K562 (cell line): ENCODE results near the gene ITGA11. TPM values are rescaled to one million over a fixed set of nuclear protein-coding genes. Genes with fewer than 3 reads are reported as not detected.

Source experiments
- ATAC-seq: fragments of 200-7000 bp; cut with Tn5 transposase; 3 replicates; pipeline ENCODE4 v1.9.1; 2020; ENCODE audit warnings: moderate library complexity
- BruUV-seq: library from RNA; stranded (reverse); fragments of 400-500 nt; replicated peaks from 2 replicates; lab custom pipeline; 2021; lab: Mats Ljungman, UMichigan
- CTCF ChIA-PET: fragments of 300-600 bp; formaldehyde crosslinking; extraction: SDS; loops from one replicate; lab custom pipeline; 2021; ENCODE audit warnings: low intra/inter-chr PET ratio; lab: Yijun Ruan, JAX
- POLR2A ChIA-PET: fragments of 300-600, 350-650 bp; sonication (Branson Sonifier 250); formaldehyde crosslinking; extraction: SDS; loops from one replicate; lab custom pipeline; 2021; ENCODE audit warnings: antibody characterized with exemption, inconsistent platforms; lab: Yijun Ruan, JAX
- DNase-seq, 4 experiments: peaks; one replicate each; pipeline versions ENCODE4 v3.0.0 to v3.0.0-alpha.2; 2011 to 2018; ENCODE audit warnings: low spot score in 3 of 4, mixed read lengths in 3 of 4; ENCODE audit errors: extremely low read depth in 1 of 4
- FAIRE-seq: peaks from 2 replicates; lab custom pipeline; 2011; peaks lifted over from hg19 to GRCh38; lab: Jason Lieb, UNC
- H2AFZ ChIP-seq: 2 replicates; pipeline ENCODE4 v1.6.0; 2011; ENCODE audit warnings: low read depth, low read length, control low read depth, inconsistent platforms
- H3K27ac ChIP-seq: fragments of 200-600 bp; 3 replicates; pipeline ENCODE4 v1.8.0; 2011; ENCODE audit warnings: low read depth, mild to moderate bottlenecking, control low read depth, inconsistent platforms, low read length, moderate library complexity, mixed read lengths; ENCODE audit errors: extremely low read depth
- H3K27me3 ChIP-seq, 2 experiments: fragments of 300-600 bp in 1 of 2; 2 replicates in 1 of 2; 3 replicates in 1 of 2; pipeline versions ENCODE4 v1.6.0 to v1.8.0; 2011; ENCODE audit warnings: inconsistent platforms in 2 of 2, low read length in 2 of 2, mild to moderate bottlenecking in 1 of 2, mixed read lengths in 1 of 2, moderate library complexity in 1 of 2; ENCODE audit not compliant: control insufficient read depth in 2 of 2, insufficient read depth in 2 of 2
- H3K36me3 ChIP-seq: fragments of 300-600 bp; 3 replicates; pipeline ENCODE4 v1.8.0; 2011; ENCODE audit warnings: mild to moderate bottlenecking, low read length, inconsistent platforms; ENCODE audit not compliant: control insufficient read depth, insufficient read depth
- H3K4me1 ChIP-seq, 2 experiments: fragments of 200-600 bp in 1 of 2; replicated peaks in 1 of 2; 2 replicates in 1 of 2; 3 replicates in 1 of 2; pipeline versions ENCODE4 v1.5.1 to v1.8.0; 2011; ENCODE audit warnings: inconsistent platforms in 2 of 2, low read length in 2 of 2, mild to moderate bottlenecking in 1 of 2, mixed read lengths in 1 of 2, moderate library complexity in 1 of 2; ENCODE audit not compliant: control insufficient read depth in 2 of 2, insufficient read depth in 2 of 2
- H3K4me2 ChIP-seq: 2 replicates; pipeline ENCODE4 v1.6.1; 2011; ENCODE audit warnings: low read length, control low read depth, inconsistent platforms, mixed read lengths; ENCODE audit not compliant: insufficient read depth
- H3K4me3 ChIP-seq: fragments of 200-600 bp; sonication (generic), shearing (Covaris generic); 2 replicates; pipeline ENCODE4 v1.5.1; 2016; ENCODE audit warnings: control low read depth, inconsistent platforms
- H3K79me2 ChIP-seq: fragments of 200-600 bp; 3 replicates; pipeline ENCODE4 v1.8.0; 2011; ENCODE audit warnings: low read length, inconsistent platforms; ENCODE audit not compliant: control insufficient read depth, insufficient read depth
- H3K9ac ChIP-seq, 2 experiments: 2 replicates each; pipeline versions ENCODE4 v1.6.0 to v1.6.1; 2011; ENCODE audit warnings: low read depth in 2 of 2, low read length in 2 of 2, control low read depth in 1 of 2, inconsistent platforms in 1 of 2, mild to moderate bottlenecking in 1 of 2, mixed read lengths in 1 of 2; ENCODE audit not compliant: insufficient read depth in 1 of 2
- H3K9me1 ChIP-seq: one replicate; pipeline ENCODE4 v1.6.0; 2011; ENCODE audit warnings: inconsistent platforms, mild to moderate bottlenecking, low read length, moderate library complexity; ENCODE audit not compliant: control insufficient read depth, insufficient read depth
- H3K9me3 ChIP-seq: replicated peaks from 2 replicates; pipeline ENCODE4 v1.5.1; 2011; ENCODE audit warnings: low read depth, low read length, inconsistent platforms; ENCODE audit not compliant: control insufficient read depth, insufficient read depth
- H4K20me1 ChIP-seq: replicated peaks from 2 replicates; pipeline ENCODE4 v1.6.1; 2011; ENCODE audit warnings: low read length, inconsistent platforms, mixed read lengths; ENCODE audit not compliant: control insufficient read depth, insufficient read depth
- FOXK2 ChIP-seq, 2 experiments: fragments of 450-650 bp; IDR thresholded peaks in 1 of 2; conservative IDR thresholded peaks in 1 of 2; 2 replicates each; pipeline ENCODE4 v1.6.1; 2016; ENCODE audit warnings: low read depth in 2 of 2, mild to moderate bottlenecking in 1 of 2
- SMARCE1 ChIP-seq: fragments of 450-650 bp; IDR thresholded peaks from 2 replicates; pipeline ENCODE4 v1.7.1; 2016; ENCODE audit warnings: mild to moderate bottlenecking
- ZNF146 ChIP-seq: IDR thresholded peaks from one replicate; pipeline ENCODE4 v1.6.1; 2018; ENCODE audit warnings: missing compliant biosample characterization; ENCODE audit not compliant: unreplicated experiment
- ZNF311 ChIP-seq: fragments of 250-450 bp; sonication (Bioruptor Pico); IDR thresholded peaks from 2 replicates; pipeline ENCODE4 v1.4.0; 2020; ENCODE audit warnings: mild to moderate bottlenecking, moderate library complexity
- WGBS: fragments of 100-300 bp; shearing (Covaris generic); methylation state at CpG from one replicate; pipeline ENCODE4 v1.1.6; 2016; ENCODE audit warnings: low coverage, mixed read lengths; ENCODE audit not compliant: insufficient coverage; ENCODE audit errors: missing lambda C conversion rate; 5-methylcytosine and 5-hydroxymethylcytosine counted together
- in situ Hi-C: fragments of 300-500 bp; cut with MboI; formaldehyde crosslinking; loops from 4 replicates; pipeline ENCODE4 v1.15.0; 2018; ENCODE audit warnings: inconsistent platforms, mixed read lengths
- intact Hi-C: fragments of 100-400 bp; cut with micrococcal nuclease; formaldehyde crosslinking; loops from 2 replicates; pipeline ENCODE4 v1.14.2; 2022
- polyA plus RNA-seq, 8 experiments: library from polyadenylated mRNA; depleted of rRNA in 4 of 8; stranded (reverse) in 5 of 8; unstranded in 3 of 8; fragments of >200 nt; fragmentation: Nextera tagmentation in 2 of 8; fragmentation: Illumina TruSeq in 1 of 8; extraction: Ambion mirVana in 2 of 8; extraction: Trizol in 1 of 8; gene quantifications; 2 replicates each; pipeline versions ENCODE4 v1.2.1 to v1.2.3, GENCODE V29; 2011 to 2014; ENCODE audit warnings: inconsistent platforms in 1 of 8, missing spikeins in 1 of 8
- total RNA-seq, 7 experiments: library from RNA; depleted of rRNA in 6 of 7; stranded (reverse); fragments of >200 nt in 6 of 7; fragmentation: Illumina TruSeq in 2 of 7; extraction: Trizol in 2 of 7; gene quantifications; 2 replicates each; pipeline versions ENCODE4 v1.2.1 to v1.2.3, GENCODE V29; 2011 to 2021; ENCODE audit warnings: low replicate concordance in 1 of 7
- TF ChIP-seq, protein P1 (sequence below): fragments of 450-650 bp; IDR thresholded peaks from 2 replicates; pipeline ENCODE4 v1.6.1; 2016; ENCODE audit warnings: borderline replicate concordance
- TF ChIP-seq, protein P2 (sequence below): fragments of 200-600 bp; sonication (generic); IDR thresholded peaks from one replicate; pipeline ENCODE4 v1.6.1; 2012; ENCODE audit warnings: mild to moderate bottlenecking, low read depth, low read length, inconsistent platforms

Gene ITGA11
- total and polyA plus RNA-seq, 9 of the 15 experiments (the other 6 are each of a cell fraction or from before 2014, with no cell fraction given), result 0.01 TPM; not detected in 8

DNA sequence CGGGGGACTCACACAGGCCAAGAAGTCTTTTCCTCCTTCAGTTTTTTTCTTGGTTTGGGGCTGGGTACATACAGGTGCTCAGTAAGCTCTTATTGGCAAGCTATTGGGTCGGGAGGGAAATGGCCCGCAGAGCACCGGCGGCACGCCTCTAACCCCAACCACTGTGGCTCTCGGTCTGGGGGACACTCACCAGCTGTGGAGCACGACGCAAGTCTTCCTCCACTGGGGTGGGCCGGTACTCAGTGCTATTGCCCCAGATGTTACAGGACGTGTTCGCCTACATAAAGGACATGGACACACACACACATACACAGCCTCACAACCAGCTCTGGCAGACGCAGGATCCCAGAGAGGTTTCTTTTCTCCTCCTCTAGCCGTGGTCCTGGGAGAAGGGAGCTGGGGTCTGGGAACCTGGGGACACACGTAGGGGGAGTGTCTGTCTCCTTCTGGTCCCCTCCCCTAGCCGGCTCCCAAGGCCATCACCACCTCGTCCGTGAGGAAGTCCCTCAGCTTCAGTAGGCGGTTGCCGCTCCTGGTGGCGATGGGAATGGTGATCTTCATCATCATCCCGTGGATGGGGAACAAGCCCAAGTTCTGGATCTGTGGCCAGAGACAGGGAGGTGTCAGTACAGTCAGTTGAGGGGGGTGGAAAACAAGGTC is 121.0 kb downstream of the ITGA11 start:
- Histone ChIP-seq H3K4me1 (peaks cover 0 to under 1% of the 10 kb centered on the region in 2 experiments; a peak in 2 of 5 replicates), H3K4me3 (no peak overlapping the region), H3K36me3 (no peaks in the 10 kb centered on the region), H3K79me2 (no peaks in the 10 kb centered on the region), H2AFZ (no peak overlapping the region), H3K9ac (no peak overlapping the region), H3K27ac (no peak overlapping the region), H3K9me1 (no peaks in the 10 kb centered on the region), H4K20me1 (peaks cover 5% of the 10 kb centered on the region; the same call in 1 of the 2 replicates), H3K27me3 (peaks cover 30 to 63% of the 10 kb centered on the region in 2 experiments), H3K9me3 (no peaks in the 10 kb centered on the region), H3K4me2 (no peak overlapping the region)
- no peak for DNase-seq
- intact Hi-C loops (no loop called here), in situ Hi-C loops (no loop called here)
- CTCF ChIA-PET, result no interaction called here
- no peak for ATAC-seq
- POLR2A ChIA-PET, result interaction anchor here (1.0 kb wide), 1 partner anchor 33 kb away, joined by 4 read pairs; the partner anchor contains the start of gene FEM1B
- no TSS peak for BruUV-seq
- WGBS, result 1% methylated on average over 20 of the region's 22 CpGs
- no peak for FAIRE-seq
- TF ChIP-seq, protein P1, sequence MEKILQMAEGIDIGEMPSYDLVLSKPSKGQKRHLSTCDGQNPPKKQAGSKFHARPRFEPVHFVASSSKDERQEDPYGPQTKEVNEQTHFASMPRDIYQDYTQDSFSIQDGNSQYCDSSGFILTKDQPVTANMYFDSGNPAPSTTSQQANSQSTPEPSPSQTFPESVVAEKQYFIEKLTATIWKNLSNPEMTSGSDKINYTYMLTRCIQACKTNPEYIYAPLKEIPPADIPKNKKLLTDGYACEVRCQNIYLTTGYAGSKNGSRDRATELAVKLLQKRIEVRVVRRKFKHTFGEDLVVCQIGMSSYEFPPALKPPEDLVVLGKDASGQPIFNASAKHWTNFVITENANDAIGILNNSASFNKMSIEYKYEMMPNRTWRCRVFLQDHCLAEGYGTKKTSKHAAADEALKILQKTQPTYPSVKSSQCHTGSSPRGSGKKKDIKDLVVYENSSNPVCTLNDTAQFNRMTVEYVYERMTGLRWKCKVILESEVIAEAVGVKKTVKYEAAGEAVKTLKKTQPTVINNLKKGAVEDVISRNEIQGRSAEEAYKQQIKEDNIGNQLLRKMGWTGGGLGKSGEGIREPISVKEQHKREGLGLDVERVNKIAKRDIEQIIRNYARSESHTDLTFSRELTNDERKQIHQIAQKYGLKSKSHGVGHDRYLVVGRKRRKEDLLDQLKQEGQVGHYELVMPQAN, result no peak
- TF ChIP-seq FOXK2 (conservative IDR thresholded peaks at IDR 0.05 in 1 of 2, IDR thresholded peaks at IDR 0.05 in 1 of 2; ENCODE audit: low read depth in 2 of 2) (no peak), ZNF146 (CRISPR knock-in tag) (no peak), ZNF311 (no peak), SMARCE1 (no peak)
- TF ChIP-seq, protein P2, sequence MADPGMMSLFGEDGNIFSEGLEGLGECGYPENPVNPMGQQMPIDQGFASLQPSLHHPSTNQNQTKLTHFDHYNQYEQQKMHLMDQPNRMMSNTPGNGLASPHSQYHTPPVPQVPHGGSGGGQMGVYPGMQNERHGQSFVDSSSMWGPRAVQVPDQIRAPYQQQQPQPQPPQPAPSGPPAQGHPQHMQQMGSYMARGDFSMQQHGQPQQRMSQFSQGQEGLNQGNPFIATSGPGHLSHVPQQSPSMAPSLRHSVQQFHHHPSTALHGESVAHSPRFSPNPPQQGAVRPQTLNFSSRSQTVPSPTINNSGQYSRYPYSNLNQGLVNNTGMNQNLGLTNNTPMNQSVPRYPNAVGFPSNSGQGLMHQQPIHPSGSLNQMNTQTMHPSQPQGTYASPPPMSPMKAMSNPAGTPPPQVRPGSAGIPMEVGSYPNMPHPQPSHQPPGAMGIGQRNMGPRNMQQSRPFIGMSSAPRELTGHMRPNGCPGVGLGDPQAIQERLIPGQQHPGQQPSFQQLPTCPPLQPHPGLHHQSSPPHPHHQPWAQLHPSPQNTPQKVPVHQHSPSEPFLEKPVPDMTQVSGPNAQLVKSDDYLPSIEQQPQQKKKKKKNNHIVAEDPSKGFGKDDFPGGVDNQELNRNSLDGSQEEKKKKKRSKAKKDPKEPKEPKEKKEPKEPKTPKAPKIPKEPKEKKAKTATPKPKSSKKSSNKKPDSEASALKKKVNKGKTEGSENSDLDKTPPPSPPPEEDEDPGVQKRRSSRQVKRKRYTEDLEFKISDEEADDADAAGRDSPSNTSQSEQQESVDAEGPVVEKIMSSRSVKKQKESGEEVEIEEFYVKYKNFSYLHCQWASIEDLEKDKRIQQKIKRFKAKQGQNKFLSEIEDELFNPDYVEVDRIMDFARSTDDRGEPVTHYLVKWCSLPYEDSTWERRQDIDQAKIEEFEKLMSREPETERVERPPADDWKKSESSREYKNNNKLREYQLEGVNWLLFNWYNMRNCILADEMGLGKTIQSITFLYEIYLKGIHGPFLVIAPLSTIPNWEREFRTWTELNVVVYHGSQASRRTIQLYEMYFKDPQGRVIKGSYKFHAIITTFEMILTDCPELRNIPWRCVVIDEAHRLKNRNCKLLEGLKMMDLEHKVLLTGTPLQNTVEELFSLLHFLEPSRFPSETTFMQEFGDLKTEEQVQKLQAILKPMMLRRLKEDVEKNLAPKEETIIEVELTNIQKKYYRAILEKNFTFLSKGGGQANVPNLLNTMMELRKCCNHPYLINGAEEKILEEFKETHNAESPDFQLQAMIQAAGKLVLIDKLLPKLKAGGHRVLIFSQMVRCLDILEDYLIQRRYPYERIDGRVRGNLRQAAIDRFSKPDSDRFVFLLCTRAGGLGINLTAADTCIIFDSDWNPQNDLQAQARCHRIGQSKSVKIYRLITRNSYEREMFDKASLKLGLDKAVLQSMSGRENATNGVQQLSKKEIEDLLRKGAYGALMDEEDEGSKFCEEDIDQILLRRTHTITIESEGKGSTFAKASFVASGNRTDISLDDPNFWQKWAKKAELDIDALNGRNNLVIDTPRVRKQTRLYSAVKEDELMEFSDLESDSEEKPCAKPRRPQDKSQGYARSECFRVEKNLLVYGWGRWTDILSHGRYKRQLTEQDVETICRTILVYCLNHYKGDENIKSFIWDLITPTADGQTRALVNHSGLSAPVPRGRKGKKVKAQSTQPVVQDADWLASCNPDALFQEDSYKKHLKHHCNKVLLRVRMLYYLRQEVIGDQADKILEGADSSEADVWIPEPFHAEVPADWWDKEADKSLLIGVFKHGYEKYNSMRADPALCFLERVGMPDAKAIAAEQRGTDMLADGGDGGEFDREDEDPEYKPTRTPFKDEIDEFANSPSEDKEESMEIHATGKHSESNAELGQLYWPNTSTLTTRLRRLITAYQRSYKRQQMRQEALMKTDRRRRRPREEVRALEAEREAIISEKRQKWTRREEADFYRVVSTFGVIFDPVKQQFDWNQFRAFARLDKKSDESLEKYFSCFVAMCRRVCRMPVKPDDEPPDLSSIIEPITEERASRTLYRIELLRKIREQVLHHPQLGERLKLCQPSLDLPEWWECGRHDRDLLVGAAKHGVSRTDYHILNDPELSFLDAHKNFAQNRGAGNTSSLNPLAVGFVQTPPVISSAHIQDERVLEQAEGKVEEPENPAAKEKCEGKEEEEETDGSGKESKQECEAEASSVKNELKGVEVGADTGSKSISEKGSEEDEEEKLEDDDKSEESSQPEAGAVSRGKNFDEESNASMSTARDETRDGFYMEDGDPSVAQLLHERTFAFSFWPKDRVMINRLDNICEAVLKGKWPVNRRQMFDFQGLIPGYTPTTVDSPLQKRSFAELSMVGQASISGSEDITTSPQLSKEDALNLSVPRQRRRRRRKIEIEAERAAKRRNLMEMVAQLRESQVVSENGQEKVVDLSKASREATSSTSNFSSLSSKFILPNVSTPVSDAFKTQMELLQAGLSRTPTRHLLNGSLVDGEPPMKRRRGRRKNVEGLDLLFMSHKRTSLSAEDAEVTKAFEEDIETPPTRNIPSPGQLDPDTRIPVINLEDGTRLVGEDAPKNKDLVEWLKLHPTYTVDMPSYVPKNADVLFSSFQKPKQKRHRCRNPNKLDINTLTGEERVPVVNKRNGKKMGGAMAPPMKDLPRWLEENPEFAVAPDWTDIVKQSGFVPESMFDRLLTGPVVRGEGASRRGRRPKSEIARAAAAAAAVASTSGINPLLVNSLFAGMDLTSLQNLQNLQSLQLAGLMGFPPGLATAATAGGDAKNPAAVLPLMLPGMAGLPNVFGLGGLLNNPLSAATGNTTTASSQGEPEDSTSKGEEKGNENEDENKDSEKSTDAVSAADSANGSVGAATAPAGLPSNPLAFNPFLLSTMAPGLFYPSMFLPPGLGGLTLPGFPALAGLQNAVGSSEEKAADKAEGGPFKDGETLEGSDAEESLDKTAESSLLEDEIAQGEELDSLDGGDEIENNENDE, result no peak
